Fibroblast of skin of abdomen (primary cell): ENCODE results near the gene ARHGEF2.
"Not testable (repeated sequence)": the region's sequence is repeated elsewhere in the genome, so short reads cannot be mapped to it uniquely, and the experiment has no call there.

Experiments used
- DNase-seq: peaks from one replicate; pipeline ENCODE4 v3.0.0-alpha.2; 2013

ARHGEF2 gene

GRCh38 chr1:155990005-155990739 lies 11.8 kb upstream of the ARHGEF2 start:
- DNase-seq, result no peak

DNA sequence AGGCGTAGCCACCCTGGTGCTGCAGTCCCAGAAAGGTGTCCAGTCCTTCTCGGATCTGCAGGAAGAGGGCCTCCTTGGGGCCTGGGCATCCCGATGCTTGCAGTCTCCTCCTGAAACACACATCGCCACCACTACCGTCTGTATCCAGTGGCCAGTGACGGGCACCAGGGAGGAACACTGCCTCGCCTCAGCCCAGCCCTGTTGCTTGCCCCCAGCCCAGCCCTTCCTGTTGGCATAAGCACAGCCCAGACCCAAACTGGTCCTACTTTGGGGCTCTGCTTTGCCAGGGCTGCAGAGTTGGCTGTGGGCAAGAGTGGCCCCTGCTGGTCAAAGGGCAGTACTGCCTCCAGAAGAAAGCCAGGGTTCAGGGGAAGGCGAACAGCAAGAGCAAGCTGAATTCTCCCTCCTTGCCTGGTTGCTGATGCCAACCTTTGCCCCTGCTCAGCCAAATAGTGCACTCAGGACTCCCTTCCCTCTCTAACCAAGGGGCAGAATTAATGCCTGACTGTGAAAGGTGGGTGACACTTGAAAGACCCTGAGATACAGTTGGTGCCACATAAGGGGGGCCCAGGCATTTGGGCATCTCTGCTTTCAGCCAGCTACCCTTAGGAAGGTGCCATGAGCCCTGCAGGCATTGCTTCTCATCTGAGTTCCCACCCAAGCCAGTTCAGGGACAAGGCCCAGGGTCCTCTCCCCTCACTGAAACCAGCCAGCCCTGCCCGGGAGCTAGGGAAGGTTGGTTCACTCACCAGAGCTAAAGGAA lies 11.1 kb upstream of the ARHGEF2 start:
- DNase-seq, result peak; percentile 73

DNA sequence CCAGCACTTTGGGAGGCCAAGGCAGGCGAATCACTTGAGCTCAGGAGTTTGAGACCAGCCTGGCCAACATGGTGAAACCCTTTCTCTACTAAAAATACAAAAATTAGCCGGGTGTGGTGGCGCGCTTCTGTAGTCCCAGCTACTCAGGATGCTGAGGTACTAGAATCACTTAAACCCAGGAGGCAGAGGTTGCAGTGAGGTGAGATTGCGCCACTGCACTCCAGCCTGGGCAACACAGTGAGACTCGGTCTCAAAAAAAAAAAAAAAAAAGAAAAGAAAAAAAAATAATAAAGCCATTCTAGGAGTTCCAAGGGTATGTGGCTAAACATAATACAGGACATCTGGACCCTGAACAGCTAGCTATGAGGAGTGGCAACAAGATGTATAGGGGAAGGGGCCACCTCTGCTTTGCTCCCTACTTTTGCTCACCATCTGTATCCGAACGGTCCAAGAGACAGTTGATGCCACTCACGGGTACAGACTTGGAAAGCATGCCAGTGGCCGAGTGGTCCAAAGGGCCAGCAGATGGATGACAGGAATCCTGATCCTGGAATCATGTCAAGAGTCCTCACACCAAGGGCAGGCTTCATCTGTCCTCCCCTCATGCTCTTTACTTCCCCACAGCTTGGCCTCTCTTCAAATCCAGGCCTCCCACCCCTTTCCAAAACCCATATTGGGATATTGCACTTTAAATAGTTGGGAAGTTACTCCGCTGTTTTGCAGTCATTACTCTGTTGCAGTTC lies 6.7 kb upstream of the ARHGEF2 start:
- not testable (repeated sequence) for DNase-seq

GRCh38 chr1:155984341-155984740 lies 6.0 kb upstream of the ARHGEF2 start:
- no peak for DNase-seq

- peak; percentile 100 for DNase-seq
These were observed 5.1 kb upstream of the ARHGEF2 start for GRCh38 chr1:155983191-155984024.

- DNase-seq, result no peak
These were observed 3.8 kb upstream of the ARHGEF2 start for GRCh38 chr1:155982106-155982505.

GRCh38 chr1:155981266-155982088 lies 3.1 kb upstream of the ARHGEF2 start:
- DNase-seq, result peak; percentile 79

DNA sequence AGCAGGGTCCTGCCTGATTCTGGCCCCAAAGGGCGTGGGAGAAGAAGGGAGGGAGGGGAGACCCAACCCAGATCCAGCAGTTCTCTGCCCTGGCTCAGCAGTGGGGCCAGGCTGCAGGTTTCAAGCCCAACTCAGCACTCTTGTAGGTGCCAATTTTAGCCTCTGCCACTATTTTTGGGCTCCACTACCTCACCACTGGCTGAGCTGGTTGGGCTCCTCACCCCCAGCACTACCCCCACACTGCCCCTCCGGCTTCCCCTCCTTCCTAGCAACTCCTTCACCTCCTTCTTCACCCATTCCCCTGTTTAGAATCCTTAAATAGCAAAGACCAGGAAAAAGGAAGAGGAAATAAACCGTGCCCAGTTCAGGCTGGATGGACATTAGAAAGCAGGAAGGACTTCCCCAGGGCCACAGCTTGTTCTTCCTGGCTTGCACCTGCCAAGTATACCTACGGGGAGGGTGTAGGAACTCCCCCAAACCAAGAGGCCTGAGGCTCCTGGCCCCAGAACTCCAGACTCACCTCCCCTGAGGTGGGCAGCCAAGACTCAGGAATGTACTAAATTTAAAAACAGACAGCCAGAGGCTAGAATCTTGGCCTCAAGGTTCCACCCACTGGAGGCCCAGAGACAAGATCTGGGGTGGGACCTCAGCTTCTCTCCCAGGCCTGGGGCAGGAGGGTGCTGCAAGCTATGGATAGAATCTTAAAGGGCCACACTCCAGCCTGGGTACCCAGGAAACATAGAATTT lies 1.4 kb upstream of the ARHGEF2 start:
- peak; percentile 39 for DNase-seq

DNA sequence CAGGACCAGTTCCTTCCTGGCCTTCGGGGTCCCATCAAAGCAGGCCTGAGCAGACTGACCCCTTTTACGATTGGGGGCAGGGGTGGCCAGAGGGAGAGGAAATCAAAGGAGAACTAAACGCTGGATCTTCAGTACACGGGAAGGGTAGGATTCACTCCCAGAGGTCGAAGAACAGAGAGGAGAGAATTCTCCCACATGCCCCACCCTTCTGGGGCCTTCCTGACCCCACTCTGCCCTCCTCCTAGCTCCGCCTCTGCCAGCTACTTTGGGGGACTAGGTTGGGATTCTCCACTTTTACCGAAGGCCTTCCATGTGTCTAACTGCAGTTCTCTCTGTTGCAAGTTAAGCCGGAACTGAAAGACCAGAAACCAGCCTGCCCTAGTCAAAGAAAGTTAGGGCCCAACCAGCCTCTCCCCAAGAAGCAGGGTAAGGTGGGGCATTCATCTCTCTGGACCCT lies 654 bp upstream of the ARHGEF2 start:
- peak; percentile 48 for DNase-seq

GRCh38 chr1:155977690-155978324 lies 540 bp downstream of the ARHGEF2 start:
- DNase-seq, result peak; percentile 26

DNA sequence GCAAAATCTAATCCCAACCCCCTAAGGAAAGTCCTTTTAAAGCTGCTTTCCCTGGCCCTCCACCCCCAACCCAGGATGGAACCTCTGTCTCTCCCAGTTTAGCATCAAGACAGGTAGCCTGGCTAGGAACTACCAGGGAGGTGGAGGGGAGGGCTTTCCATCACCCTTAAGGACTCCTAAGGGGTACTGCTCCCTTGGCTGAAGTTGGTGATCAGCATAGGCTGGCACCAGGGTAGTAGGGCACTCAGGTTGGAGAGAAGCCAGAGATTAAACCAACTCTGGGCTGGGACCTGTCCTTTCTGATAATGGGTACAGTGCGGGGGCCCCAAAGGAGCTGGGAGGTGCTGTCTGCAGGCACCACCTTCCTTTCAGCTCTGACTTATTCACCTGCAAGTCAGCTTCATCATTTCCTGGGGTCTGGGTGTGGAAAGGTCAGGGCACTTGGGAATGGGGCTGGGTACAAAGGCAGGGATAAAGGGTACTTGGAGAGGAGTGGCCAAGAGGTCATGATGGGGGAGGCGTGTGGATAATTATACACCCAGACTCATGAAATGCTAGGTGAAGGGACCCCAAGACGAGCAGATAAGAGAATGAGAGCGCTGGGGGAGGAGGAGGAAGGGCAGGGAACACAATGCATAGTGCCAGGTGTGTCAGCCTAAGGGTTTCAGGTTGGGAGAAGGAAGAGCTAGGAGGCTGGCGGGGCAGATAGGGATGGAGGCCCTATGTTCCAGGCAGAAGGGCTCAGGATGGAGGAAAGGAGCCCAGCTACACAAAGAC lies 1.2 kb downstream of the ARHGEF2 start:
- no peak for DNase-seq

DNA sequence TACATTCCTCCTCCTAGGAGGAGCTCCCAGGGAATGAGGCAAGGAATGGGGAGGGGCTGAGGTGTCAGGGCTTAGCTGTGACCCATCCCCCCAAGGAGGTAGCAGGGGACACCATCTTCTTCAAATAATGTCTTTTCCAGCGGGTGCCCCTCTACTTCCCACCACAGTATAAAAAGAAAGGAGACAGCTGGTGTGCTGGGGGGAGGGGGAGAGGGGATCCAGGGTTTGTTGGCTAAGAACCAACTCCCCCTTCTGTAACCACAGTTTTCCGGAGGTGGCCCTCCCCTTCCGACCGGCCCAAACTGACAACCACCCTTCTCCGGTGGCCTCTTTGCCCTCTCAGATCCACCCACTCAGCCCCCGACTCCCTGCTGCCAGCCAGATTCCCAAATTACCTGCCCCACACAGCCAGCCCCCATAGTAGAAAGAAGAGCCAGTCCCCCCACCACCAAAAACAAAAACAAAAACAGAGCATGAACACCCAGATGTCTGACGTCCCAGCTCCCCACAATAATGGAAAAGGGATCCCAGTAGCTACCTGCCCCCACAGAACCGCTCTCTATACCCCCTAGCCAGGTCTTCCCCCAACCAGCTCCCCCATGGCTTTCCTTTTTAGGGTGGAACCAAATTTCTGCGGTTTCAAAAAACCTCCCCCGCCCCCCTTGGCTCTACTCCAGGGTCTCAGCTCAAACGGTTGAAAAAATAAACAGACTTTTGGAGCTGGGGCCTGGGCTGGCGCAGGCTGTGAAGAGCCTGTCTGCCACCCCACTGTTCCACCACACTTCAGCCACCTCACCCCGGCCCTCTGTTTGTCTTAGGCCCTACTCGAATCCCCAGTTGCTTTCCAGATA lies 2.1 kb downstream of the ARHGEF2 start:
- DNase-seq, result peak; percentile 82

DNA sequence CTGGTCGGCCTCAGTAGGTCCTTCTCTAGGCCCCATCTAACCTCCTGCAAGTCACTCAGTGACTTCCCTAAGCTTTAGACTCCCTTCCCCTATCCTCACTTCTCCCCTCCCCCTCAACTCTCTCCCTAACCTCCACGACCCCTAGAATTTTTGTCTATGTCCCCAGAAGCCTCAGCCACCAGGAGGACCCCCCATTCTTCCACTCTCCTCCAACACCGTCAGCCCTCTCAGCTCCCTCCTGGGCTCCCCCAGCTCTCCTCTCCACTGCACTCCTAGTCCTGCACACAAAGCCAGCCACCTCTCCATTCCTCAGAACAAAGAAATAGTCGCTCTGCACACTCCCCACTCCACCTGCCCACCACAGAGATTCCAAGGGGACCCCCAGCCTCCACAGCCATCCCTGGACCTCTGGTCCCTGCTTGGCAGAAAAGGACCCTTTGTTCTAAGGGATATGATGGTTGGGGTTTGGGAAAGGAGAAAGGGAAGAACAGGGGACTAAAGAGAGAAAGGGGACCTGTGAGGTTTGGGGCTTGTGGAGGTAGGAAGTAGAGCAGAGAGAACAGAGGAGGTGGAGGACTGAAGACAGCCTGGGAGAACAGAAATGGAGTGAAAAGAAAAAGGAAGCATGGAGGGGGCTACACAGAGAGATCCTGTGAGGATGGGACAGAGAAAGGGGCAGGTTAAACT lies 2.8 kb downstream of the ARHGEF2 start:
- no peak for DNase-seq

DNA sequence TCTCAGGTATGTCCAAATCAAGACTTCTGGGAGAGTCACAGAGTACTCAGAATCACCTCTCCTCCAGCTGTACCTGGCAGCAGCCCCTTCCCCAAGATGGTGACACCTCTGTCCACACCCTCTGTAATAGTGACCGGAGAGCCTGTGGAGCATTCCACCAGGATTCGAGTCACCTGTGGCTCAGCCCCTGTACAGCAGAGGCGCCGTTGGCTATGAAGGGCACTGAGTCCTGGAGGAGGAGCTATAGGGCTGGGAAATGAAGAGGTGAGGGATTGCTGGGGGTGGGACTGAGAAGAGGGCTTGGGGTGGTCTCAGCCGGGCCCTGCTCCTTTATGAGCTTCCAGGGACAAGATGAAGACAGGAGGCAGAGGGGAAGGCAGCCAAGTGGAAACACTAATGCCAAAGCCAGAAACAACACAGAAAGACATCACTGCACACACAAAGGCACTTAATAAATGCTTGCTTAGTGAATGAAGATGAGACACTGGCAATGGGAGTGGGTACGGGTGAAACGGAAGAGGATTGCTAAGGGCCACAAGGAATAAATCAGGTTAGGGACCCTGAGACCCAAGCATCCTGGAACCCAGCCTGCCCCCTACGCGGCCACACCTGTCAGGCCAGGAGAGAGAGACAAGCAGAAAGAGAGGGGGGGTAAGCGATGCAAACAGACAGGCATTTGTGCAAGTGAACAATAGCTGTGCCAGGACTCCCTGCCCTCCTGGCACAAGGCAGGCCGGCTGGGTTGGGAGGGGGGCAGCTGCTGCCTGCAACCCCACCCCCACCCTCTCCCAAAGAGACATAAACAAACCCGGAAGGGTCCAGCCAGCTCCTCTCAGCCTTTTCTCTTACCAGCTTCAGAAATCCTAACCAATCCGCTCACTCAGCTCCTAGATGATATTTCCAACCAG lies 3.9 kb downstream of the ARHGEF2 start:
- no peak for DNase-seq

GRCh38 chr1:155973723-155974122 lies 4.6 kb downstream of the ARHGEF2 start:
- no peak for DNase-seq
